HCT116 (cell line): ENCODE results near the gene RCL1.

Source experiments
- EZH2 ChIP-seq: fragments of 200-600 bp; sonication (generic); IDR thresholded peaks from 2 replicates; pipeline ENCODE4 v1.6.1; 2017; ENCODE audit warnings: antibody characterized with exemption, mixed run types
- FOSL1 ChIP-seq: IDR thresholded peaks from 2 replicates; pipeline ENCODE4 v1.6.1; 2012; ENCODE audit warnings: low read depth
- POLR2AphosphoS5 ChIP-seq: IDR thresholded peaks from 2 replicates; pipeline ENCODE4 v1.6.1; 2011; ENCODE audit warnings: mild to moderate bottlenecking, low read depth, low read length, moderate library complexity
- RAD21 ChIP-seq: IDR thresholded peaks from 2 replicates; pipeline ENCODE4 v1.6.1; 2012; ENCODE audit warnings: low read depth, mild to moderate bottlenecking
- YY1 ChIP-seq: IDR thresholded peaks from 2 replicates; pipeline ENCODE4 v1.6.1; 2011; ENCODE audit warnings: low read length, low read depth, moderate library complexity, mild to moderate bottlenecking; ENCODE audit not compliant: insufficient replicate concordance; ENCODE audit errors: extremely low read depth
- ZNF274 ChIP-seq: fragments of 200-500 bp; sonication (Bioruptor generic); IDR thresholded peaks from 2 replicates; pipeline ENCODE4 v1.6.1; 2014; ENCODE audit warnings: mild to moderate bottlenecking, low read depth, low read length, inconsistent platforms
- TF ChIP-seq, protein P1 (sequence below), 3 experiments: fragments of 200-600 bp in 1 of 3; sonication (generic) in 1 of 3; IDR thresholded peaks in 2 of 3; conservative IDR thresholded peaks in 1 of 3; 2 replicates each; pipeline ENCODE4 v1.5.1; 2012 to 2017; ENCODE audit warnings: low read depth in 2 of 3, low read length in 2 of 3, antibody characterized with exemption in 1 of 3, borderline replicate concordance in 1 of 3, control low read depth in 1 of 3, mild to moderate bottlenecking in 1 of 3, mixed read lengths in 1 of 3, mixed run types in 1 of 3, moderate library complexity in 1 of 3; ENCODE audit not compliant: insufficient read depth in 1 of 3
- TF ChIP-seq, protein P2 (sequence below): IDR thresholded peaks from 2 replicates; pipeline ENCODE4 v1.6.1; 2012; ENCODE audit warnings: low read depth

GRCh38 chr9:4768681-4769080 is 24.1 kb upstream of the RCL1 start:
- TF ChIP-seq, protein P1, sequence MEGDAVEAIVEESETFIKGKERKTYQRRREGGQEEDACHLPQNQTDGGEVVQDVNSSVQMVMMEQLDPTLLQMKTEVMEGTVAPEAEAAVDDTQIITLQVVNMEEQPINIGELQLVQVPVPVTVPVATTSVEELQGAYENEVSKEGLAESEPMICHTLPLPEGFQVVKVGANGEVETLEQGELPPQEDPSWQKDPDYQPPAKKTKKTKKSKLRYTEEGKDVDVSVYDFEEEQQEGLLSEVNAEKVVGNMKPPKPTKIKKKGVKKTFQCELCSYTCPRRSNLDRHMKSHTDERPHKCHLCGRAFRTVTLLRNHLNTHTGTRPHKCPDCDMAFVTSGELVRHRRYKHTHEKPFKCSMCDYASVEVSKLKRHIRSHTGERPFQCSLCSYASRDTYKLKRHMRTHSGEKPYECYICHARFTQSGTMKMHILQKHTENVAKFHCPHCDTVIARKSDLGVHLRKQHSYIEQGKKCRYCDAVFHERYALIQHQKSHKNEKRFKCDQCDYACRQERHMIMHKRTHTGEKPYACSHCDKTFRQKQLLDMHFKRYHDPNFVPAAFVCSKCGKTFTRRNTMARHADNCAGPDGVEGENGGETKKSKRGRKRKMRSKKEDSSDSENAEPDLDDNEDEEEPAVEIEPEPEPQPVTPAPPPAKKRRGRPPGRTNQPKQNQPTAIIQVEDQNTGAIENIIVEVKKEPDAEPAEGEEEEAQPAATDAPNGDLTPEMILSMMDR (IDR thresholded peaks at IDR 0.05 in 2 of 3, conservative IDR thresholded peaks at IDR 0.05 in 1 of 3; ENCODE audit: borderline replicate concordance in 1 of 3, insufficient read depth in 1 of 3, low read depth in 2 of 3, low read length in 2 of 3) = no peak
- TF ChIP-seq EZH2 = no peak
- no peak for TF ChIP-seq YY1
- TF ChIP-seq FOSL1 = no peak
- TF ChIP-seq ZNF274 = no peak
- no peak for TF ChIP-seq POLR2AphosphoS5
- TF ChIP-seq RAD21 = no peak
- TF ChIP-seq, protein P2, sequence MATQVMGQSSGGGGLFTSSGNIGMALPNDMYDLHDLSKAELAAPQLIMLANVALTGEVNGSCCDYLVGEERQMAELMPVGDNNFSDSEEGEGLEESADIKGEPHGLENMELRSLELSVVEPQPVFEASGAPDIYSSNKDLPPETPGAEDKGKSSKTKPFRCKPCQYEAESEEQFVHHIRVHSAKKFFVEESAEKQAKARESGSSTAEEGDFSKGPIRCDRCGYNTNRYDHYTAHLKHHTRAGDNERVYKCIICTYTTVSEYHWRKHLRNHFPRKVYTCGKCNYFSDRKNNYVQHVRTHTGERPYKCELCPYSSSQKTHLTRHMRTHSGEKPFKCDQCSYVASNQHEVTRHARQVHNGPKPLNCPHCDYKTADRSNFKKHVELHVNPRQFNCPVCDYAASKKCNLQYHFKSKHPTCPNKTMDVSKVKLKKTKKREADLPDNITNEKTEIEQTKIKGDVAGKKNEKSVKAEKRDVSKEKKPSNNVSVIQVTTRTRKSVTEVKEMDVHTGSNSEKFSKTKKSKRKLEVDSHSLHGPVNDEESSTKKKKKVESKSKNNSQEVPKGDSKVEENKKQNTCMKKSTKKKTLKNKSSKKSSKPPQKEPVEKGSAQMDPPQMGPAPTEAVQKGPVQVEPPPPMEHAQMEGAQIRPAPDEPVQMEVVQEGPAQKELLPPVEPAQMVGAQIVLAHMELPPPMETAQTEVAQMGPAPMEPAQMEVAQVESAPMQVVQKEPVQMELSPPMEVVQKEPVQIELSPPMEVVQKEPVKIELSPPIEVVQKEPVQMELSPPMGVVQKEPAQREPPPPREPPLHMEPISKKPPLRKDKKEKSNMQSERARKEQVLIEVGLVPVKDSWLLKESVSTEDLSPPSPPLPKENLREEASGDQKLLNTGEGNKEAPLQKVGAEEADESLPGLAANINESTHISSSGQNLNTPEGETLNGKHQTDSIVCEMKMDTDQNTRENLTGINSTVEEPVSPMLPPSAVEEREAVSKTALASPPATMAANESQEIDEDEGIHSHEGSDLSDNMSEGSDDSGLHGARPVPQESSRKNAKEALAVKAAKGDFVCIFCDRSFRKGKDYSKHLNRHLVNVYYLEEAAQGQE = no peak
